ENCODE measurements around the gene PHTF2.

The PHTF2 gene

DNA sequence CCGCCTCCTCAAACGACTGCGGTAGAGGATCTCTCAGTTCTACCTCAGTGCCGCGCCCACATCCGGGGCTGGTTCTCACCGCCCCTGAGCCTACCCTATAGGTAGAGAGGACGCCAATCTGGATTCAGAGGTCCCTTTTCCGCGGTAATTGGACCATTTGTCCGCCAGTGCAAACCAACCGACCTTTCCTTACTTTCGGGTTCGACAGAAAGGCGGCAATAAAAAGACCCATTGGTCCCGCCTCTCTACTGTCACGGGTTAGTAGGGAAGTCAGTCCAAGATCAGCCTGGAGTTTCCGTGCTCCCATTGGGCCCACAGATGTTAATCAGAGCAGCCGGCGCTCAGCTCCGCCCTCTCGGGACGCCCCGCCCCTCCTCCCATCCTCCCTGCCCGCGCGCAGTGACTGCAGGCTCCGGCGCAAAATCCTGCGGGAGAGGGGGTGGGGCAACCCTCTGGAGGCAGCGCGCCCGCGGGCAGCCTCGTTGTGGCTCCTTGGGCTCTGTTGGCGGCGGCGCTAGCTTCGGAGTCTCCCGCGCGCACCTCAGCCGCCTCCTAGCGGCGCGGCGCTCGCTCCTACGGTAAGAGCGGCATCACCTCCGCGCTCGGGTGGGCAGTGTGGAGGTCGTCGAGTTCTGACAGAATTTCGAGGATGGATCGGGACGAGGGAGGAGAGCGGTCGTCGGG, at the start of gene PHTF2, which contains the start of gene TMEM60:
Gene PHTF2, plus strand, starts transcription at position 380 of the 684 bp plus-strand sequence.
Gene TMEM60, minus strand, starts transcription at position 41 of the 684 bp plus-strand sequence. CDS start 4,061 bp downstream, outside the sequence.
- peak; percentile 100 for DNase-seq (ENCODE audit: low read depth)
- TF ChIP-seq MYC (IDR thresholded peaks at IDR 0.05; ENCODE audit: low read depth, low read length) (peak; percentile 49), POLR2A (IDR thresholded peaks at IDR 0.05; ENCODE audit: extremely low read depth, insufficient read length) (peak; percentile 31), CTCF (IDR thresholded peaks at IDR 0.05; ENCODE audit: low read depth, low read length) (peak; percentile 47)
- TF ChIP-seq, protein P1, sequence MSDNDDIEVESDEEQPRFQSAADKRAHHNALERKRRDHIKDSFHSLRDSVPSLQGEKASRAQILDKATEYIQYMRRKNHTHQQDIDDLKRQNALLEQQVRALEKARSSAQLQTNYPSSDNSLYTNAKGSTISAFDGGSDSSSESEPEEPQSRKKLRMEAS (IDR thresholded peaks at IDR 0.05; ENCODE audit: low read depth, low read length), result peak; percentile 60
- peak within 1 kb of the TSS; percentile 88 for H3K4me3 ChIP-seq (ENCODE audit: low read depth, low read length)

GRCh38 chr7:77752016-77752415, 46.6 kb upstream of the PHTF2 start:
- peak; percentile 92 for DNase-seq (ENCODE audit: low read depth)
- H3K4me3 ChIP-seq (ENCODE audit: low read depth, low read length), result no peak overlapping the region
- TF ChIP-seq CTCF (IDR thresholded peaks at IDR 0.05; ENCODE audit: low read depth, low read length) (no peak), MYC (IDR thresholded peaks at IDR 0.05; ENCODE audit: low read depth, low read length) (peak; percentile 78), POLR2A (IDR thresholded peaks at IDR 0.05; ENCODE audit: extremely low read depth, insufficient read length) (no peak)
- TF ChIP-seq, protein P1 (IDR thresholded peaks at IDR 0.05; ENCODE audit: low read depth, low read length), result peak; percentile 77

DNA sequence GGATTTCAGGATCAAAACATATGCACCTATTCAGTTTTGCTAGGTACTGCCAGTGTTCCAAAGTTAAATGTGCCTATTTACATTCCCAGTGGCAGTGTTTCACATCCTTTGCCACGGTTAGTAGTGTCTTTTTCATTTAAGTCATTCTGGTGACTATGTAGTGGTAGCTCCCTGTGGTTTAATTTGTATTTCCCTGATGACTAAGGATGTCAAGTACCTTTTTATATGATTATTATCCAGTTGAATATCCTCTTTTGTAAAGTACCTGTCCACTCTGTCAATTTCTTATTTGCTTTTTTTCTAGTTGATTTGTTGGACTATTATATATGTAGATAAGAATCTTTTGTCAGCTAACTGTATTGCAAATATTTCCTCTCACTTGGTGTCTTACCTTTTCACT, 45.4 kb upstream of the PHTF2 start:
- DNase-seq (ENCODE audit: low read depth), result no peak
- TF ChIP-seq CTCF (IDR thresholded peaks at IDR 0.05; ENCODE audit: low read depth, low read length) (no peak), POLR2A (IDR thresholded peaks at IDR 0.05; ENCODE audit: extremely low read depth, insufficient read length) (no peak), MYC (IDR thresholded peaks at IDR 0.05; ENCODE audit: low read depth, low read length) (no peak)
- TF ChIP-seq, protein P1 (IDR thresholded peaks at IDR 0.05; ENCODE audit: low read depth, low read length), result no peak

DNA sequence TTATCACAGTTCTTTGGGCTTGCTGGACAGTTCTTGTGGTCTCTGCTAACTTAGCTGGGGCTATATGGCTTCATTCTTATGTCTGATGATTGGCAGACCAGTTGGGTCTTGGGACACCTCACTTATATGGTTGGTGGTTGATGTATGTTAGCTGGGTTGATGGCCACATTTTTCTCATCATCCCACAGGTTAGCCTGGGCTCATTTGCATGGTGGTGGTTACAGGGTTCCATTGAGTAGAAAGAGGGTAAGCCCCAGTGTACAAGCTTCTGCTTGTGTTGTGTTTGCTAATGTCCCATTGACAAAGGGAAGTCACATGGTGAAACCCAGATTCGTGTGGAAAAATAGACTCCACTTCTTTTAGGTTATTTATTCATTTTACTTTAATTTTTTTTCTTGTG, 41.0 kb upstream of the PHTF2 start:
- no peak for TF ChIP-seq POLR2A (IDR thresholded peaks at IDR 0.05; ENCODE audit: extremely low read depth, insufficient read length)
- TF ChIP-seq, protein P1 (IDR thresholded peaks at IDR 0.05; ENCODE audit: low read depth, low read length), result no peak
- no peak for TF ChIP-seq CTCF (IDR thresholded peaks at IDR 0.05; ENCODE audit: low read depth, low read length)
- no peak for TF ChIP-seq MYC (IDR thresholded peaks at IDR 0.05; ENCODE audit: low read depth, low read length)
- no peak overlapping the region for H3K4me3 ChIP-seq (ENCODE audit: low read depth, low read length)
- DNase-seq (ENCODE audit: low read depth), result no peak

More for the DNA sequence above, 45.4 kb upstream of the PHTF2 start:
- no peak overlapping the region for H3K4me3 ChIP-seq (ENCODE audit: low read depth, low read length)

- no peak overlapping the region for H3K4me3 ChIP-seq (ENCODE audit: low read depth, low read length)
- TF ChIP-seq MYC (IDR thresholded peaks at IDR 0.05; ENCODE audit: low read depth, low read length) (peak; percentile 32; the same call in 1 of the 2 replicates), CTCF (IDR thresholded peaks at IDR 0.05; ENCODE audit: low read depth, low read length) (peak; percentile 89), POLR2A (IDR thresholded peaks at IDR 0.05; ENCODE audit: extremely low read depth, insufficient read length) (no peak)
- peak; percentile 85 for DNase-seq (ENCODE audit: low read depth)
Observed at GRCh38 chr7:77759294-77759889, 39.2 kb upstream of the PHTF2 start.

All from NB4 (cell line).